Activated CD4-positive, alpha-beta T cell treated with anti-CD3 and anti-CD28 coated beads, Interleukin-2, amount 50 U/mL, for 48 hours (primary cell): ENCODE results near the gene PPIP5K1.

Experiments
- DNase-seq, 2 experiments: peaks; one replicate each; pipeline ENCODE4 v3.0.0-alpha.2; 2020

Gene PPIP5K1

DNA sequence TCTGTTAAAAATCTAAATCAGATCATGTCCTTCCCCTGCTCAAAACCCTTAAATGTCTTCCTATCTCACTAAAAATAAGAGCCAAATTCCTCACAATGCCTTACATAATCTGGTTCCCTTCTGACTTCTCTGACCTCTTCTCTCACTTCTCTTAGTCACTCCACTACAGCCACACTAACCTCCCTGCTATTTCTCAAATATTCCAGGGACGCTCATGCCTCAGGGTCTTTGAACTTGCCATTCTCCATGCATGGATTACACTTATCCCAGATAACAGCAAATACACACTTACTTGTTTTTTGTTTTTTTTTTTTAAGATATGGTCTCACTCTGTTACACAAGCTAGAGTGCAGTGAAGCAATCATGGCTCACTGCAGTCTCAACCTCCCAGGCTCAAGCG lies 105.6 kb downstream of the PPIP5K1 start:
- DNase-seq = no peak
